GM12878 (cell line): ENCODE data around the gene NXPE4. TPM values are rescaled to one million over a fixed set of nuclear protein-coding genes. Genes with fewer than 3 reads are reported as not detected.
A peak's percentile ranks its signal among the peaks of the same experiment; 100 is the strongest.

Experiments used
- ATAC-seq: fragments of 200-7000 bp; cut with Tn5 transposase; 3 replicates; pipeline ENCODE4 v1.9.1; 2020; ENCODE audit warnings: mild to moderate bottlenecking, moderate library complexity
- BruUV-seq: library from RNA; stranded (reverse); fragments of 400-500 nt; replicated peaks from 2 replicates; lab custom pipeline; 2021; lab: Mats Ljungman, UMichigan
- CTCF ChIA-PET: fragments of 300-600 bp; sonication (Branson Sonifier 250); formaldehyde crosslinking; extraction: SDS; loops from one replicate; lab custom pipeline; 2021; ENCODE audit warnings: inconsistent platforms; lab: Yijun Ruan, JAX
- POLR2A ChIA-PET: fragments of 350-600 bp; formaldehyde crosslinking; extraction: SDS; loops from one replicate; lab custom pipeline; 2021; ENCODE audit warnings: inconsistent platforms; lab: Charles Lee
- RAD21 ChIA-PET: fragments of 300-600 bp; sonication (Branson Sonifier 250); formaldehyde crosslinking; loops from one replicate; lab custom pipeline; 2023; ENCODE audit warnings: antibody characterized with exemption; ENCODE audit not compliant: unreplicated experiment; lab: Charles Lee
- SMC1A ChIA-PET: fragments of 300-600 bp; sonication (Branson Sonifier 250); formaldehyde crosslinking; loops from one replicate; lab custom pipeline; 2023; ENCODE audit not compliant: unreplicated experiment, uncharacterized antibody; lab: Charles Lee
- DNase-seq: peaks from one replicate; pipeline ENCODE4 v3.0.0-alpha.2; 2011; ENCODE audit warnings: low read depth, low spot score
- FAIRE-seq: peaks from 3 replicates; lab custom pipeline; 2011; peaks lifted over from hg19 to GRCh38; lab: Jason Lieb, UNC
- H2AFZ ChIP-seq: 2 replicates; pipeline ENCODE4 v1.6.0; 2011; ENCODE audit warnings: low read depth, low read length, control low read depth; ENCODE audit not compliant: control insufficient read depth
- H3K27ac ChIP-seq: 2 replicates; pipeline ENCODE4 v1.5.1; 2011; ENCODE audit warnings: control low read depth; ENCODE audit not compliant: control insufficient read depth, insufficient read depth
- H3K27me3 ChIP-seq, 2 experiments: replicated peaks in 1 of 2; 2 replicates each; pipeline versions ENCODE4 v1.6.0 to v1.6.1; 2011; ENCODE audit warnings: low read length in 1 of 2; ENCODE audit not compliant: control insufficient read depth in 2 of 2, insufficient read depth in 2 of 2
- H3K36me3 ChIP-seq, 2 experiments: 2 replicates each; pipeline ENCODE4 v1.5.1; 2011; ENCODE audit warnings: low read length in 1 of 2; ENCODE audit not compliant: control insufficient read depth in 2 of 2, insufficient read depth in 2 of 2
- H3K4me1 ChIP-seq: 2 replicates; pipeline ENCODE4 v1.6.1; 2011; ENCODE audit warnings: mild to moderate bottlenecking, low read length, moderate library complexity, mixed read lengths; ENCODE audit not compliant: control insufficient read depth, insufficient read depth
- H3K4me2 ChIP-seq: 2 replicates; pipeline ENCODE4 v1.6.0; 2011; ENCODE audit warnings: control low read depth; ENCODE audit not compliant: control insufficient read depth, insufficient read depth
- H3K4me3 ChIP-seq: fragments of 200-600 bp; sonication (generic); 2 replicates; pipeline ENCODE4 v1.5.1; 2016
- H3K79me2 ChIP-seq: 2 replicates; pipeline ENCODE4 v1.6.0; 2011; ENCODE audit warnings: low read length; ENCODE audit not compliant: control insufficient read depth, insufficient read depth
- H3K9ac ChIP-seq: 2 replicates; pipeline ENCODE4 v1.8.0; 2011; ENCODE audit warnings: low read length, control low read depth, mixed read lengths; ENCODE audit not compliant: control insufficient read depth, insufficient read depth
- H3K9me3 ChIP-seq: replicated peaks from 3 replicates; pipeline ENCODE4 v1.5.1; 2011; ENCODE audit warnings: mild to moderate bottlenecking, low read length; ENCODE audit not compliant: control insufficient read depth, insufficient read depth
- H4K20me1 ChIP-seq: 2 replicates; pipeline ENCODE4 v1.6.0; 2011; ENCODE audit not compliant: control insufficient read depth, insufficient read depth
- CBX3 ChIP-seq: fragments of 200-600 bp; sonication (generic); IDR thresholded peaks from 2 replicates; pipeline ENCODE4 v1.6.1; 2016; ENCODE audit warnings: low read depth, borderline replicate concordance
- CBX5 ChIP-seq: sonication (generic); IDR thresholded peaks from 2 replicates; pipeline ENCODE4 v1.6.1; 2016; ENCODE audit warnings: low read depth, moderate library complexity, mild to moderate bottlenecking, inconsistent platforms
- EP300 ChIP-seq, 2 experiments: fragments of 150-350 bp in 1 of 2; IDR thresholded peaks; 2 replicates each; pipeline ENCODE4 v1.6.1; 2011 to 2012; ENCODE audit warnings: low read depth in 2 of 2, low read length in 2 of 2, borderline replicate concordance in 1 of 2, improper control_type of control experiment in 1 of 2, inconsistent platforms in 1 of 2; ENCODE audit not compliant: control insufficient read depth in 1 of 2
- MTA3 ChIP-seq: IDR thresholded peaks from 2 replicates; pipeline ENCODE4 v1.6.1; 2012; ENCODE audit warnings: low read length, inconsistent platforms, borderline replicate concordance
- NR2C2 ChIP-seq: IDR thresholded peaks from 2 replicates; pipeline ENCODE4 v1.6.1; 2011; ENCODE audit warnings: borderline replicate concordance, low read depth; ENCODE audit not compliant: control insufficient read depth, insufficient read length
- RAD51 ChIP-seq: fragments of 450-650 bp; IDR thresholded peaks from 2 replicates; pipeline ENCODE4 v1.6.1; 2016; ENCODE audit warnings: moderate library complexity, mild to moderate bottlenecking, inconsistent platforms
- RB1 ChIP-seq: fragments of 450-650 bp; formaldehyde crosslinking; IDR thresholded peaks from 2 replicates; pipeline ENCODE4 v1.6.1; 2017; ENCODE audit warnings: mild to moderate bottlenecking, borderline replicate concordance
- STAT3 ChIP-seq: IDR thresholded peaks from 2 replicates; pipeline ENCODE4 v1.6.1; 2011; ENCODE audit warnings: low read depth, low read length, improper control_type of control experiment
- WGBS: methylation state at CpG from one replicate; pipeline ENCODE4 v1.1.6; 2016; ENCODE audit warnings: low lambda C conversion rate; ENCODE audit not compliant: insufficient replicate concordance, insufficient coverage; ENCODE audit errors: missing lambda C conversion rate; 5-methylcytosine and 5-hydroxymethylcytosine counted together
- in situ Hi-C: fragments of 300-500 bp; cut with MboI; formaldehyde crosslinking; loops from 9 replicates; pipeline ENCODE4 v1.14.3; 2018; ENCODE audit warnings: mixed read lengths
- intact Hi-C: fragments of 100-400 bp; cut with micrococcal nuclease; formaldehyde crosslinking; loops from one replicate; pipeline ENCODE4 v1.14.2; 2022; ENCODE audit not compliant: unreplicated experiment
- polyA plus RNA-seq, 11 experiments: library from polyadenylated mRNA; depleted of rRNA in 4 of 11; unstranded in 6 of 11; stranded (reverse) in 5 of 11; fragments of >200 nt; fragmentation: Nextera tagmentation in 4 of 11; fragmentation: Illumina TruSeq in 1 of 11; extraction: Ambion mirVana in 4 of 11; extraction: Trizol in 1 of 11; gene quantifications; 1 replicate in 1 of 11; 2 replicates in 10 of 11; pipeline versions ENCODE4 v1.2.1 to v1.2.3, GENCODE V29; 2011 to 2016; ENCODE audit warnings: inconsistent platforms in 2 of 11, missing spikeins in 2 of 11, low read depth in 1 of 11
- total RNA-seq, 4 experiments: library from RNA; depleted of rRNA in 3 of 4; stranded (reverse); fragments of >200 nt in 3 of 4; fragmentation: Illumina TruSeq in 1 of 4; extraction: Trizol in 1 of 4; gene quantifications; 2 replicates each; pipeline versions ENCODE4 v1.2.1 to v1.2.3, GENCODE V29; 2013 to 2021
- TF ChIP-seq, protein P1 (sequence below): fragments of 450-650 bp; formaldehyde crosslinking; IDR thresholded peaks from 2 replicates; pipeline ENCODE4 v1.5.0; 2022; ENCODE audit warnings: mild to moderate bottlenecking, missing genetic modification characterization
- TF ChIP-seq, protein P2 (sequence below): IDR thresholded peaks from 2 replicates; pipeline ENCODE4 v1.6.1; 2011; ENCODE audit warnings: low read depth, low read length, improper control_type of control experiment, borderline replicate concordance
- TF ChIP-seq, protein P3 (sequence below): fragments of 450-650 bp; IDR thresholded peaks from 2 replicates; pipeline ENCODE4 v1.6.1; 2017; ENCODE audit warnings: mild to moderate bottlenecking, low read depth, inconsistent platforms; ENCODE audit not compliant: poor library complexity, severe bottlenecking

Gene NXPE4
- total and polyA plus RNA-seq, 10 of the 15 experiments (the other 5 are each of a cell fraction or from before 2014, with no cell fraction given), result not detected

DNA sequence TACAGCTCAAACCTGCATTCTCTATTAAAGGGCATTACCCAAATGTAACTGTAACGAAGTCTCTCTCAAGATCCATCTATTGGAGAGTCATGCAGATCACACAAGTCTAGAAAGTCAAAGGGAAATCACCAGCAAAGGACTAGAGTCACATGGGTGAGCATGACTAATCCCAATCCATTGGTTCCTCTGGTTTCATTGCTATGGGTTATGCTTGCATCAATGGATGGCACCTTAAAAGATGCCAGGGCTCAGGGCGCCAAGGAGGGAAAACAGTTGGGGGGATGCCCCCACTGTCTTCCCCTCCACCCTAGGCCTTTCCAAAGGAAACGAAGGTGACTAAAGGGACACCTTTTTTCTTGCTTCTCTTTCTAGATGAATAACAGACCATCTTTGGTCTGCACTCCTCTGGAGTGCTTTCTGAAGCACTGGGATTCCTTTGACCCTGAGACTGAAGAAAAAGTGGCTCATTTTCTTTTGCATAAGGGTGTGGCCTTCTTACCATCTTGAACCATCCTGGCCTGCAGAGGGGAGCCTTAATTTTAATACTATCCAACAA lies 8.1 kb downstream of the NXPE4 start:
- H3K27me3 ChIP-seq, result peaks cover 0 to 20% of the 10 kb centered on the region in 2 experiments; a peak in 3 of 4 replicates
- in situ Hi-C loops (loop anchor here (10.0 kb wide), 1 partner anchor 57 kb away; no protein-coding TSS in a partner anchor), intact Hi-C loops (no loop called here)
- H3K4me3 ChIP-seq, result no peak overlapping the region
- RAD21 ChIA-PET, result no interaction called here
- no peak for TF ChIP-seq NR2C2
- TF ChIP-seq, protein P1, sequence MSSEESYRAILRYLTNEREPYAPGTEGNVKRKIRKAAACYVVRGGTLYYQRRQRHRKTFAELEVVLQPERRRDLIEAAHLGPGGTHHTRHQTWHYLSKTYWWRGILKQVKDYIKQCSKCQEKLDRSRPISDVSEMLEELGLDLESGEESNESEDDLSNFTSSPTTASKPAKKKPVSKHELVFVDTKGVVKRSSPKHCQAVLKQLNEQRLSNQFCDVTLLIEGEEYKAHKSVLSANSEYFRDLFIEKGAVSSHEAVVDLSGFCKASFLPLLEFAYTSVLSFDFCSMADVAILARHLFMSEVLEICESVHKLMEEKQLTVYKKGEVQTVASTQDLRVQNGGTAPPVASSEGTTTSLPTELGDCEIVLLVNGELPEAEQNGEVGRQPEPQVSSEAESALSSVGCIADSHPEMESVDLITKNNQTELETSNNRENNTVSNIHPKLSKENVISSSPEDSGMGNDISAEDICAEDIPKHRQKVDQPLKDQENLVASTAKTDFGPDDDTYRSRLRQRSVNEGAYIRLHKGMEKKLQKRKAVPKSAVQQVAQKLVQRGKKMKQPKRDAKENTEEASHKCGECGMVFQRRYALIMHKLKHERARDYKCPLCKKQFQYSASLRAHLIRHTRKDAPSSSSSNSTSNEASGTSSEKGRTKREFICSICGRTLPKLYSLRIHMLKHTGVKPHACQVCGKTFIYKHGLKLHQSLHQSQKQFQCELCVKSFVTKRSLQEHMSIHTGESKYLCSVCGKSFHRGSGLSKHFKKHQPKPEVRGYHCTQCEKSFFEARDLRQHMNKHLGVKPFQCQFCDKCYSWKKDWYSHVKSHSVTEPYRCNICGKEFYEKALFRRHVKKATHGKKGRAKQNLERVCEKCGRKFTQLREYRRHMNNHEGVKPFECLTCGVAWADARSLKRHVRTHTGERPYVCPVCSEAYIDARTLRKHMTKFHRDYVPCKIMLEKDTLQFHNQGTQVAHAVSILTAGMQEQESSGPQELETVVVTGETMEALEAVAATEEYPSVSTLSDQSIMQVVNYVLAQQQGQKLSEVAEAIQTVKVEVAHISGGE (CRISPR knock-in tag), result no peak
- TF ChIP-seq, protein P2, sequence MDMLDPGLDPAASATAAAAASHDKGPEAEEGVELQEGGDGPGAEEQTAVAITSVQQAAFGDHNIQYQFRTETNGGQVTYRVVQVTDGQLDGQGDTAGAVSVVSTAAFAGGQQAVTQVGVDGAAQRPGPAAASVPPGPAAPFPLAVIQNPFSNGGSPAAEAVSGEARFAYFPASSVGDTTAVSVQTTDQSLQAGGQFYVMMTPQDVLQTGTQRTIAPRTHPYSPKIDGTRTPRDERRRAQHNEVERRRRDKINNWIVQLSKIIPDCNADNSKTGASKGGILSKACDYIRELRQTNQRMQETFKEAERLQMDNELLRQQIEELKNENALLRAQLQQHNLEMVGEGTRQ, result no peak
- no peak for TF ChIP-seq EP300 (IDR thresholded peaks at IDR 0.05; ENCODE audit: borderline replicate concordance in 1 of 2, control insufficient read depth in 1 of 2, low read depth in 2 of 2, low read length in 2 of 2)
- TF ChIP-seq, protein P3, sequence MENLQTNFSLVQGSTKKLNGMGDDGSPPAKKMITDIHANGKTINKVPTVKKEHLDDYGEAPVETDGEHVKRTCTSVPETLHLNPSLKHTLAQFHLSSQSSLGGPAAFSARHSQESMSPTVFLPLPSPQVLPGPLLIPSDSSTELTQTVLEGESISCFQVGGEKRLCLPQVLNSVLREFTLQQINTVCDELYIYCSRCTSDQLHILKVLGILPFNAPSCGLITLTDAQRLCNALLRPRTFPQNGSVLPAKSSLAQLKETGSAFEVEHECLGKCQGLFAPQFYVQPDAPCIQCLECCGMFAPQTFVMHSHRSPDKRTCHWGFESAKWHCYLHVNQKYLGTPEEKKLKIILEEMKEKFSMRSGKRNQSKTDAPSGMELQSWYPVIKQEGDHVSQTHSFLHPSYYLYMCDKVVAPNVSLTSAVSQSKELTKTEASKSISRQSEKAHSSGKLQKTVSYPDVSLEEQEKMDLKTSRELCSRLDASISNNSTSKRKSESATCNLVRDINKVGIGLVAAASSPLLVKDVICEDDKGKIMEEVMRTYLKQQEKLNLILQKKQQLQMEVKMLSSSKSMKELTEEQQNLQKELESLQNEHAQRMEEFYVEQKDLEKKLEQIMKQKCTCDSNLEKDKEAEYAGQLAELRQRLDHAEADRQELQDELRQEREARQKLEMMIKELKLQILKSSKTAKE, result no peak
- TF ChIP-seq STAT3, result no peak
- peak; percentile 91 for TF ChIP-seq CBX5
- no peak for TF ChIP-seq MTA3
- TF ChIP-seq RAD51, result no peak
- TF ChIP-seq RB1, result no peak
- peak; percentile 59; the same call in 1 of the 2 replicates for TF ChIP-seq CBX3
- H3K79me2 ChIP-seq, result no peaks in the 10 kb centered on the region
- no peak overlapping the region for H3K9ac ChIP-seq
- no peaks in the 10 kb centered on the region for H3K36me3 ChIP-seq
- FAIRE-seq (no peak), DNase-seq (no peak), ATAC-seq (no peak)
- POLR2A ChIA-PET, result no interaction called here
- CTCF ChIA-PET, result interaction anchor here (1.3 kb wide), 1 partner anchor 190 kb away, joined by 3 read pairs; no protein-coding TSS in a partner anchor
- H4K20me1 ChIP-seq, result no peaks in the 10 kb centered on the region
- 43% methylated on average over 3 of the region's 3 CpGs for WGBS
- no TSS peak for BruUV-seq
- no peak overlapping the region for H3K27ac ChIP-seq
- SMC1A ChIA-PET, result interaction anchor here (0.5 kb wide), 1 partner anchor 159 kb away, joined by 3 read pairs; no protein-coding TSS in a partner anchor
- H3K4me1 ChIP-seq, result no peaks in the 10 kb centered on the region
- peaks cover 76% of the 10 kb centered on the region for H3K9me3 ChIP-seq
- no peak overlapping the region for H2AFZ ChIP-seq
- H3K4me2 ChIP-seq, result no peak overlapping the region
